B cell (primary cell): Measurements from ENCODE around the gene CLCF1.

ENCODE experiments used
- EZH2 ChIP-seq: IDR thresholded peaks from 2 replicates; pipeline ENCODE4 v1.6.1; 2012; ENCODE audit warnings: borderline replicate concordance, low read depth, mild to moderate bottlenecking, moderate library complexity, low read length; ENCODE audit not compliant: insufficient read depth, poor library complexity, severe bottlenecking
- TF ChIP-seq, protein P1 (sequence below): fragments of 200-600 bp; IDR thresholded peaks from one replicate; pipeline ENCODE4 v1.8.0; 2022; ENCODE audit warnings: antibody characterized with exemption, mild to moderate bottlenecking

DNA sequence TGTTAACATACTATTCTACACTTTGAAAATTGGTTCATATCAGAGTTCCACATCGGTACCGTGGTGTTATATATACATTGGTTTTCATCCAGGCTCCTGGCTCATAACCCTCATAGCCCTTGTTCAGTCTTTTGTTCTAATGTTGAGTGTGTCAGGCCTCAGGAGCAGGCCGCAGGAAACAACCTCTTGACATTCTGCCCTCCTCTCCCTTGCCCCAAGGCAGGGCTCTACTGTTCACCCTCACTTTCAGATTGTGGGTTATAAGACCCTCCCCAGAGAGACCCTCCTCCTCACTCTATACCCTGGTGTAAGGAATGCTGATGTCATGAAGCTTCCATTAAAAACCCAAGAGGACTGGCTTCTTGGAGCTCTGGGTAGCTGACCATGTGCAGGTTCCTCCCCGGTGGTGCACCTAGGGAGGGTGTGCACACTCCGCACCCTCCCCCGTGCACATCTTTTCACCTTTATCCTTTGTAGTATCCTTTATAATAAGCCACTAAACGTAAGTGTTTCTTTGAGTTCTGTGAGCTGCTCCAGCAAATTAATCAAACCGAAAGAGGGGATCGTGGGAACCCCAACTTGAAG, 58.0 kb downstream of the CLCF1 start:
- no peak for TF ChIP-seq EZH2
- TF ChIP-seq, protein P1, sequence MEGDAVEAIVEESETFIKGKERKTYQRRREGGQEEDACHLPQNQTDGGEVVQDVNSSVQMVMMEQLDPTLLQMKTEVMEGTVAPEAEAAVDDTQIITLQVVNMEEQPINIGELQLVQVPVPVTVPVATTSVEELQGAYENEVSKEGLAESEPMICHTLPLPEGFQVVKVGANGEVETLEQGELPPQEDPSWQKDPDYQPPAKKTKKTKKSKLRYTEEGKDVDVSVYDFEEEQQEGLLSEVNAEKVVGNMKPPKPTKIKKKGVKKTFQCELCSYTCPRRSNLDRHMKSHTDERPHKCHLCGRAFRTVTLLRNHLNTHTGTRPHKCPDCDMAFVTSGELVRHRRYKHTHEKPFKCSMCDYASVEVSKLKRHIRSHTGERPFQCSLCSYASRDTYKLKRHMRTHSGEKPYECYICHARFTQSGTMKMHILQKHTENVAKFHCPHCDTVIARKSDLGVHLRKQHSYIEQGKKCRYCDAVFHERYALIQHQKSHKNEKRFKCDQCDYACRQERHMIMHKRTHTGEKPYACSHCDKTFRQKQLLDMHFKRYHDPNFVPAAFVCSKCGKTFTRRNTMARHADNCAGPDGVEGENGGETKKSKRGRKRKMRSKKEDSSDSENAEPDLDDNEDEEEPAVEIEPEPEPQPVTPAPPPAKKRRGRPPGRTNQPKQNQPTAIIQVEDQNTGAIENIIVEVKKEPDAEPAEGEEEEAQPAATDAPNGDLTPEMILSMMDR = no peak
